Spleen (tissue), 7 donors: Measurements from ENCODE around the gene BPIFB3.

Source experiments
- POLR2A ChIP-seq, 3 donors: fragments of 450-650 bp; IDR thresholded peaks; one replicate each; pipeline ENCODE4 v1.5.1; 2017; ENCODE audit warnings: antibody characterized with exemption in 3 of 3, mild to moderate bottlenecking in 1 of 3
- POLR2AphosphoS5 ChIP-seq, 3 donors: sonication (generic); formaldehyde crosslinking; IDR thresholded peaks; one replicate each; pipeline ENCODE4 v1.5.1; 2017; ENCODE audit warnings: antibody characterized with exemption in 3 of 3
- TF ChIP-seq, protein P1 (sequence below), 11 experiments: fragments of 200-600 bp in 7 of 11; fragments of 450-650 bp in 4 of 11; sonication (generic) in 4 of 11; IDR thresholded peaks in 8 of 11; conservative IDR thresholded peaks in 3 of 11; 1 replicate in 7 of 11; 2 replicates in 4 of 11; pipeline versions ENCODE4 v1.4.0 to v1.8.0; 2016 to 2021; ENCODE audit warnings: antibody characterized with exemption in 11 of 11, inconsistent platforms in 4 of 11, mild to moderate bottlenecking in 1 of 11
- donor health status: DM: no; HTN: no; CAD: no; lungs with moderate emphysema.
- donor health status: DM: no; HTN: no; CAD: no.
- donor health status: DM: no; HTN: no; CAD: no.

DNA sequence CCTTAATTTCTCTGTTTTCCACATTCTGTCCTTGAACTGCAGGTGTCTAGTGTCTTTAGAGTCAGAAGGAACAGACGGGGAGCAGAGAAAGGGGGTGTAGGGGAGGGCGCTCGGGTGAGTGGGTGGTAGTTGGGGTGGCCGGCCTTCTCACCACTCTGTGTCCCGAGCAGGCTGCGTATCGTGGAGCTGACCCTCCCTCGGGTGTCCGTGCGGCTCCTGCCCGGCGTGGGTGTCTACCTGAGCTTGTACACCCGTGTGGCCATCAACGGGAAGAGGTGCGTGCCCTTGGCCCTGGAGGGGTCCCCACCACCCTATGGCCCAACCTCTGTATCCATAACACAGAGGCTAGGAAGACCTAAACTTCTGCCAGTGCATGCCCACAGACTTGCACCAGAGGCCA lies 31.0 kb downstream of the BPIFB3 start:
- TF ChIP-seq, protein P1, sequence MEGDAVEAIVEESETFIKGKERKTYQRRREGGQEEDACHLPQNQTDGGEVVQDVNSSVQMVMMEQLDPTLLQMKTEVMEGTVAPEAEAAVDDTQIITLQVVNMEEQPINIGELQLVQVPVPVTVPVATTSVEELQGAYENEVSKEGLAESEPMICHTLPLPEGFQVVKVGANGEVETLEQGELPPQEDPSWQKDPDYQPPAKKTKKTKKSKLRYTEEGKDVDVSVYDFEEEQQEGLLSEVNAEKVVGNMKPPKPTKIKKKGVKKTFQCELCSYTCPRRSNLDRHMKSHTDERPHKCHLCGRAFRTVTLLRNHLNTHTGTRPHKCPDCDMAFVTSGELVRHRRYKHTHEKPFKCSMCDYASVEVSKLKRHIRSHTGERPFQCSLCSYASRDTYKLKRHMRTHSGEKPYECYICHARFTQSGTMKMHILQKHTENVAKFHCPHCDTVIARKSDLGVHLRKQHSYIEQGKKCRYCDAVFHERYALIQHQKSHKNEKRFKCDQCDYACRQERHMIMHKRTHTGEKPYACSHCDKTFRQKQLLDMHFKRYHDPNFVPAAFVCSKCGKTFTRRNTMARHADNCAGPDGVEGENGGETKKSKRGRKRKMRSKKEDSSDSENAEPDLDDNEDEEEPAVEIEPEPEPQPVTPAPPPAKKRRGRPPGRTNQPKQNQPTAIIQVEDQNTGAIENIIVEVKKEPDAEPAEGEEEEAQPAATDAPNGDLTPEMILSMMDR (IDR thresholded peaks at IDR 0.05 in 8 of 11, conservative IDR thresholded peaks at IDR 0.05 in 3 of 11), result no peak
- no peak for TF ChIP-seq POLR2A (IDR thresholded peaks at IDR 0.05)
- no peak for TF ChIP-seq POLR2AphosphoS5 (IDR thresholded peaks at IDR 0.05)
